Stomach (tissue), 4 donors: ENCODE measurements around the gene TMEM255B.

Experiments used
- EP300 ChIP-seq: sonication (generic); formaldehyde crosslinking; IDR thresholded peaks from one replicate; pipeline ENCODE4 v1.6.1; 2017; ENCODE audit warnings: antibody characterized with exemption
- POLR2A ChIP-seq, 4 donors: fragments of 450-650 bp; IDR thresholded peaks; one replicate each; pipeline ENCODE4 v1.6.1; 2016; ENCODE audit warnings: antibody characterized with exemption in 4 of 4, control low read depth in 2 of 4, mild to moderate bottlenecking in 1 of 4, moderate library complexity in 1 of 4
- POLR2AphosphoS5 ChIP-seq, 3 donors: sonication (generic); formaldehyde crosslinking; IDR thresholded peaks; one replicate each; pipeline ENCODE4 v1.6.1; 2016; ENCODE audit warnings: antibody characterized with exemption in 3 of 3
- TF ChIP-seq, protein P1 (sequence below), 7 experiments: fragments of 450-650 bp in 4 of 7; fragments of 200-600 bp in 3 of 7; sonication (generic) in 3 of 7; IDR thresholded peaks; one replicate each; pipeline ENCODE4 v1.5.1; 2016 to 2019; ENCODE audit warnings: antibody characterized with exemption in 7 of 7, control low read depth in 2 of 7, mild to moderate bottlenecking in 1 of 7

DNA sequence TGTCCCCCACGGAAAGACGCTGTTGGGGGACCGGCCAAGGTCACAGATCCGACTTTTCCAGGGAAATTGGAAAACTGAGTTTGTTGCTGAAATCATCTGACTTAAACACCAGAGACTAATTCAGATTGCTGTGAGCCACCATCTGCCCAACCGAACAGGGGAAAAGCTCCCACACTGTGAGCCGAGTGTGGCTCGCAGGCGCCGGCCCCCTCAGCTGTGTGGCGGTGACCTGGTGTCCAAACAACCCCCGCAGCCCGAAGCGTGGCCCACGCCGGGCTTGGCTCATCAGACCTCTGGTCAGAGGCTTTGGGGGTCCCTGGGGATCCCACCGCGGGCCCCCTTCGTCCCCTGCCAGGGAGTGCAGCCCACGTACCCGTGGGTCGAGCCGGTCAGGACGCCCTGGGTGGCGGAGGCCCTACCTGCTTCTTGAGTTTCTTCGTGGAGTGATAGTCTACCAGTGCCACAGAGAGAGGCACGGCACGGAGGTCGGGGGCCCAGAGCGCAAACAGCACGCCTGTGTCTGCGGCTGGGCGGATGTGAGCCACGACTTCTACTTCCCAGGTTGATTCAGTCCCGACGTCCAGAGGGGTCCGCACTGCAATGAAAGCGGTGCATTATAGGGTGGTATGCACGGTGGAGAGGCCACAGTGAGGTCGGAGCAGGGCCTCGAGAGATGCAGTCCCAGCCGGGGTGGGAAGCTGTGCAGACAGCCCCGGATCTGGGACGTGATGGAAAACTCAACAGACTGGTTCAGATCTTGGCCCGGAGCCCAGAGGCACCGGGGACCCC is 64.1 kb downstream of the TMEM255B start:
- no peak for TF ChIP-seq POLR2A (IDR thresholded peaks at IDR 0.05)
- TF ChIP-seq, protein P1, sequence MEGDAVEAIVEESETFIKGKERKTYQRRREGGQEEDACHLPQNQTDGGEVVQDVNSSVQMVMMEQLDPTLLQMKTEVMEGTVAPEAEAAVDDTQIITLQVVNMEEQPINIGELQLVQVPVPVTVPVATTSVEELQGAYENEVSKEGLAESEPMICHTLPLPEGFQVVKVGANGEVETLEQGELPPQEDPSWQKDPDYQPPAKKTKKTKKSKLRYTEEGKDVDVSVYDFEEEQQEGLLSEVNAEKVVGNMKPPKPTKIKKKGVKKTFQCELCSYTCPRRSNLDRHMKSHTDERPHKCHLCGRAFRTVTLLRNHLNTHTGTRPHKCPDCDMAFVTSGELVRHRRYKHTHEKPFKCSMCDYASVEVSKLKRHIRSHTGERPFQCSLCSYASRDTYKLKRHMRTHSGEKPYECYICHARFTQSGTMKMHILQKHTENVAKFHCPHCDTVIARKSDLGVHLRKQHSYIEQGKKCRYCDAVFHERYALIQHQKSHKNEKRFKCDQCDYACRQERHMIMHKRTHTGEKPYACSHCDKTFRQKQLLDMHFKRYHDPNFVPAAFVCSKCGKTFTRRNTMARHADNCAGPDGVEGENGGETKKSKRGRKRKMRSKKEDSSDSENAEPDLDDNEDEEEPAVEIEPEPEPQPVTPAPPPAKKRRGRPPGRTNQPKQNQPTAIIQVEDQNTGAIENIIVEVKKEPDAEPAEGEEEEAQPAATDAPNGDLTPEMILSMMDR (IDR thresholded peaks at IDR 0.05): no peak
- TF ChIP-seq POLR2AphosphoS5 (IDR thresholded peaks at IDR 0.05): no peak
- no peak for TF ChIP-seq EP300
